Caco-2 (cell line): ENCODE measurements around the gene CAPZA1. TPM values are rescaled to one million over a fixed set of nuclear protein-coding genes. Genes with fewer than 3 reads are reported as not detected.
A peak's percentile ranks its signal among the peaks of the same experiment; 100 is the strongest.

Experiments
- Bru-seq: library from RNA; stranded (reverse); fragments of 400-500 nt; gene quantifications from one replicate; lab custom pipeline; 2021; lab: Mats Ljungman, UMichigan
- BruChase-seq, 2 experiments: library from RNA; stranded (reverse); fragments of 400-500 nt; gene quantifications; one replicate each; lab custom pipeline; 2021; lab: Mats Ljungman, UMichigan
- BruUV-seq: library from RNA; stranded (reverse); fragments of 400-500 nt; replicated peaks from 2 replicates; lab custom pipeline; 2021; lab: Mats Ljungman, UMichigan
- CTCF ChIA-PET: fragments of 300-600 bp; sonication (Branson Sonifier 250); formaldehyde crosslinking; loops from one replicate; lab custom pipeline; 2022; ENCODE audit warnings: antibody characterized with exemption; lab: Charles Lee
- POLR2A ChIA-PET: fragments of 300-600 bp; sonication (Branson Sonifier 250); formaldehyde crosslinking; loops from one replicate; lab custom pipeline; 2022; ENCODE audit warnings: antibody characterized with exemption; lab: Charles Lee
- DNase-seq, 2 experiments: peaks; one replicate each; pipeline versions ENCODE4 v3.0.0 to v3.0.0-alpha.2; 2020 to 2022
- H3K27me3 ChIP-seq: replicated peaks from 2 replicates; pipeline ENCODE4 v1.6.0; 2011; ENCODE audit warnings: low read length; ENCODE audit not compliant: control insufficient read depth, insufficient read depth
- H3K36me3 ChIP-seq: 2 replicates; pipeline ENCODE4 v1.5.1; 2011; ENCODE audit warnings: low read length; ENCODE audit not compliant: control insufficient read depth, insufficient read depth
- H3K4me1 ChIP-seq: fragments of 250-450 bp; sonication (Bioruptor Pico); 2 replicates; pipeline ENCODE4 v1.5.1; 2020; ENCODE audit warnings: mild to moderate bottlenecking
- H3K4me3 ChIP-seq: 2 replicates; pipeline ENCODE4 v1.5.1; 2011; ENCODE audit warnings: low read depth, mild to moderate bottlenecking, control low read depth, low read length
- H3K9me3 ChIP-seq: fragments of 250-450 bp; sonication (Bioruptor Pico); 2 replicates; pipeline ENCODE4 v1.5.1; 2020; ENCODE audit warnings: mild to moderate bottlenecking, moderate library complexity
- H3K27ac Mint-ChIP-seq: one replicate; pipeline ENCODE4 v1.8.0; 2022; ENCODE audit warnings: mixed read lengths; ENCODE audit not compliant: unreplicated experiment
- H3K27me3 Mint-ChIP-seq: one replicate; pipeline ENCODE4 v1.8.0; 2022; ENCODE audit warnings: mixed read lengths; ENCODE audit not compliant: insufficient read depth, unreplicated experiment
- H3K36me3 Mint-ChIP-seq: one replicate; pipeline ENCODE4 v1.8.0; 2022; ENCODE audit warnings: mild to moderate bottlenecking, mixed read lengths; ENCODE audit not compliant: insufficient read depth, unreplicated experiment
- H3K4me1 Mint-ChIP-seq: one replicate; pipeline ENCODE4 v1.8.0; 2022; ENCODE audit warnings: low read depth, mixed read lengths; ENCODE audit not compliant: unreplicated experiment
- H3K4me3 Mint-ChIP-seq: one replicate; pipeline ENCODE4 v1.8.0; 2022; ENCODE audit warnings: mild to moderate bottlenecking, moderate library complexity, mixed read lengths; ENCODE audit not compliant: unreplicated experiment
- H3K9me3 Mint-ChIP-seq: one replicate; pipeline ENCODE4 v1.8.0; 2022; ENCODE audit warnings: mixed read lengths; ENCODE audit not compliant: unreplicated experiment
- CTCF ChIP-seq, 2 experiments: fragments of 200-600 bp in 1 of 2; IDR thresholded peaks; 1 replicate in 1 of 2; 2 replicates in 1 of 2; pipeline versions ENCODE4 v1.5.1 to v1.8.0; 2011 to 2022; ENCODE audit warnings: antibody characterized with exemption in 1 of 2, control low read depth in 1 of 2, inconsistent platforms in 1 of 2, low read depth in 1 of 2, low read length in 1 of 2, mild to moderate bottlenecking in 1 of 2, moderate library complexity in 1 of 2; ENCODE audit not compliant: insufficient read depth in 1 of 2, severe bottlenecking in 1 of 2, unreplicated experiment in 1 of 2
- intact Hi-C: fragments of 100-400 bp; cut with micrococcal nuclease; formaldehyde crosslinking; loops from one replicate; pipeline ENCODE4 v1.10.0; 2022; ENCODE audit not compliant: unreplicated experiment
- long read RNA-seq: library from polyadenylated mRNA; stranded (forward); transcript quantifications from one replicate; pipeline ENCODE4 v2.0.0, GENCODE V29; 2022
- total RNA-seq: library from RNA; stranded (reverse); gene quantifications from 2 replicates; pipeline ENCODE4 v1.2.3, GENCODE V29; 2022

The CAPZA1 gene
- total RNA-seq: 82.4 and 98.7 TPM in 2 replicates
- Bru-seq, nascent RNA: percentile 86 among the genes with signal in this experiment
- percentile 89 among the genes with signal in this experiment for BruChase-seq, experiment 1, labeled RNA remaining after a 2-hour chase
- percentile 94 among the genes with signal in this experiment for BruChase-seq, experiment 2, labeled RNA remaining after a 6-hour chase
- long read RNA-seq, transcript CAPZA1-201 (10 exons, 3,020 nt): major isoform, 212 of 232 reads
- long read RNA-seq, partial matches to known transcripts: 5 of 232 reads
- long read RNA-seq, other reads (novel, unspliced or antisense): 15 of 232 reads

GRCh38 chr1:112619518-112620376, at the start of gene CAPZA1:
Gene CAPZA1, plus strand, starts transcription at chr1:112619832. Its CDS starts 13 bp downstream, at chr1:112619845.
- no peaks in the 10 kb centered on the region for H3K27me3 Mint-ChIP-seq
- peak within 1 kb of the TSS; percentile 95 for H3K4me3 ChIP-seq
- intact Hi-C loops: loop anchor here (2.0 to 5.0 kb wide), 3 partner anchors 53 to 117 kb away; partner anchors contain the start of genes MOV10 and RHOC
- DNase-seq: peak; percentile 85 to 86
- peak within 1 kb of the TSS; percentile 98 for H3K4me3 Mint-ChIP-seq
- H3K9me3 ChIP-seq: no peaks in the 10 kb centered on the region
- BruUV-seq: no TSS peak
- no peak for TF ChIP-seq CTCF (IDR thresholded peaks at IDR 0.05; ENCODE audit: insufficient read depth in 1 of 2, low read depth in 1 of 2, low read length in 1 of 2, severe bottlenecking in 1 of 2, unreplicated experiment in 1 of 2)
- H3K4me1 ChIP-seq: no peaks in the 10 kb centered on the region
- H3K27ac Mint-ChIP-seq: peak within 1 kb of the TSS; percentile 98
- ChIA-PET CTCF (no interaction called here), POLR2A (interaction anchor here (0.6 kb wide), 2 partner anchors 16 to 631 kb away, joined by 3 to 7 read pairs; no protein-coding TSS in a partner anchor)
- H3K4me1 Mint-ChIP-seq: no peaks in the 10 kb centered on the region
- no peaks in the 10 kb centered on the region for H3K9me3 Mint-ChIP-seq
- H3K36me3 ChIP-seq: no peaks in the 10 kb centered on the region
- H3K36me3 Mint-ChIP-seq: peaks cover 9% of the 10 kb centered on the region
- H3K27me3 ChIP-seq: no peaks in the 10 kb centered on the region

- Mint-ChIP-seq H3K27me3 (no peaks in the 10 kb centered on the region), H3K27ac (no peak overlapping the region), H3K9me3 (no peaks in the 10 kb centered on the region), H3K36me3 (peaks cover 6% of the 10 kb centered on the region), H3K4me3 (no peak overlapping the region), H3K4me1 (no peaks in the 10 kb centered on the region)
- H3K4me1 ChIP-seq: no peaks in the 10 kb centered on the region
- intact Hi-C loops: no loop called here
- no peak overlapping the region for H3K4me3 ChIP-seq
- H3K36me3 ChIP-seq: no peaks in the 10 kb centered on the region
- ChIA-PET POLR2A (no interaction called here), CTCF (no interaction called here)
- no peak for DNase-seq
- H3K27me3 ChIP-seq: no peaks in the 10 kb centered on the region
- no peaks in the 10 kb centered on the region for H3K9me3 ChIP-seq
- BruUV-seq: no TSS peak
- no peak for TF ChIP-seq CTCF (IDR thresholded peaks at IDR 0.05; ENCODE audit: insufficient read depth in 1 of 2, low read depth in 1 of 2, low read length in 1 of 2, severe bottlenecking in 1 of 2, unreplicated experiment in 1 of 2)
Observed at GRCh38 chr1:112575154-112575804, 44.4 kb upstream of the CAPZA1 start.

- Mint-ChIP-seq H3K27ac (no peak overlapping the region), H3K9me3 (no peaks in the 10 kb centered on the region), H3K4me3 (no peak overlapping the region), H3K27me3 (no peaks in the 10 kb centered on the region), H3K36me3 (peaks cover 6% of the 10 kb centered on the region), H3K4me1 (no peaks in the 10 kb centered on the region)
- no TSS peak for BruUV-seq
- H3K9me3 ChIP-seq: no peaks in the 10 kb centered on the region
- H3K4me1 ChIP-seq: no peaks in the 10 kb centered on the region
- no peak for DNase-seq
- ChIA-PET POLR2A (no interaction called here), CTCF (no interaction called here)
- H3K36me3 ChIP-seq: no peaks in the 10 kb centered on the region
- H3K27me3 ChIP-seq: no peaks in the 10 kb centered on the region
- intact Hi-C loops: no loop called here
- no peak for TF ChIP-seq CTCF (IDR thresholded peaks at IDR 0.05; ENCODE audit: insufficient read depth in 1 of 2, low read depth in 1 of 2, low read length in 1 of 2, severe bottlenecking in 1 of 2, unreplicated experiment in 1 of 2)
- no peak overlapping the region for H3K4me3 ChIP-seq
Observed at GRCh38 chr1:112576240-112576639, 43.4 kb upstream of the CAPZA1 start.
